HG02884 (cell line): ENCODE measurements around the gene DGKD.

Experiments used
- ATAC-seq: cut with Tn5 transposase; IDR thresholded peaks from one replicate; pipeline ENCODE4 v1.9.1; 2021; ENCODE audit warnings: mild to moderate bottlenecking, moderate library complexity; ENCODE audit not compliant: unreplicated experiment

DGKD gene

DNA sequence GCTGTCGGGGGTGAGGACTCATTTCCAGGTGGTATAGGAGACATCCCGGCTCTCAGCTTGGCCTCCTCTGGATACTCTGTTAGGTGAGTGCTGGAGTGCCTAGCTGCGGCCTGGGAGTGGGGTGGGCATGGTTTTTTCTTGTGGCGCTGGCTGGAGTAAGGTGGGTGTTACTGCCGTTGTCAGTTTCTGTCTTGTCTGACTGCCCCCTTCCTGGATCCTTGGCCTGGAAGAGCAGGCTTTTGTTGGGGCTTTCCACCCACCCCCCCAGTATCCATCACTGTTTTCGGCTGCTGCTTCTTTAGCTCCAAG lies 69.2 kb downstream of the DGKD start:
- ATAC-seq, result no peak

GRCh38 chr2:233424154-233424951 lies 70.1 kb downstream of the DGKD start:
- no peak for ATAC-seq

DNA sequence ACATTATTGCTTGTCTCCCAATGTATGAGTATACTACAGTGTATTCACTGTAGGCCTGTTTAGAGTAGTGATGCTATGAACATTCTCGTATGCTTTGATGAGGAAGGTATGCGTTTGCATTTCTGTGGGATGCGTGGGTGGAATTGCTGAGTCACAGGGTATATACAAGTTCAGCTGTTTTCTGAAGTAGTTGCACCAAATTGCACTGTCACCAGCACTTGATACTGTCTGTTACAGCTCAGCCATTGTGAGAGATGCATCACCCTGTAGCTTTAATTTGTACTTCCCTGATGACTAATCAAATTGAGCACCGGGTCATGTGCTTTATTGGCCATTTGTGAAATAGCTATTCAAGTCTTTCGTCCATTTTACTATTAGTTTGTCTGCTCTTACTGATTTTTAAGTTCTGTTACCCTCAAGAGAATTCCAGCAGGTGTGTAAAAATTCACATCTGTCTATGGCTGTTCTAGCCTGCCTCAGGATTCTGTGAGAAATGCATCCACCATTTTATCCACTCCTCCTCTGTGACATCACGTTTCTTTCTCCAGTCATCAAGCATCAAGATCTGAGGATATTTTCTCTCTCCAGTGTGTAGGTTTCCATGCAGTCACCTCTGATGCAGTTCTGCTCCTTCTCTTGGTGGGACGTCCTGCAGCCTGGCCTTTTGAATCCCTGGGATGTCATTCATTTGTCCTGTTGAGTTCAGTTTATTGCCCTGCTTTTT lies 72.5 kb downstream of the DGKD start:
- ATAC-seq, result no peak

GRCh38 chr2:233428008-233428407 lies 73.7 kb downstream of the DGKD start:
- ATAC-seq, result no peak

GRCh38 chr2:233428438-233428837 lies 74.1 kb downstream of the DGKD start:
- ATAC-seq, result no peak

- no peak for ATAC-seq
Measured at GRCh38 chr2:233429175-233429897, 75.0 kb downstream of the DGKD start.

DNA sequence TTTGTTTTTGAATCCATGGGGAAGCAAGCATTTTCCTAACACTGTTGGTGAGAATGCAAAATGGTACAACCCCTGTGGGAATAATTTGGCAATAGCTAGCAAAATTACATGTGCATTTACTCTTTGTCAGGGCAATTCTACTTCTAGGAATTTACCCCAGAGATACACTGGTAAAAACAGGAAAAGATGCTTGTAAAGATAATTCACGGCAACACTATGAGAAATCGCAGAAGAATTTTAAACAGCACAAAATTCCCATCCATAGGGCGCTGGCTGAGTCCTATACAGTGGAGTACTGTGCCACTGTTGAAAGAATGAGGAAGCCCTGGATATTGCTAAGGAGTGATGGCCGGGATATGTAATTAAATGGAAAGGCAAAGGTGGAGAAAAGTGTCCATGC lies 75.8 kb downstream of the DGKD start:
- ATAC-seq, result no peak

DNA sequence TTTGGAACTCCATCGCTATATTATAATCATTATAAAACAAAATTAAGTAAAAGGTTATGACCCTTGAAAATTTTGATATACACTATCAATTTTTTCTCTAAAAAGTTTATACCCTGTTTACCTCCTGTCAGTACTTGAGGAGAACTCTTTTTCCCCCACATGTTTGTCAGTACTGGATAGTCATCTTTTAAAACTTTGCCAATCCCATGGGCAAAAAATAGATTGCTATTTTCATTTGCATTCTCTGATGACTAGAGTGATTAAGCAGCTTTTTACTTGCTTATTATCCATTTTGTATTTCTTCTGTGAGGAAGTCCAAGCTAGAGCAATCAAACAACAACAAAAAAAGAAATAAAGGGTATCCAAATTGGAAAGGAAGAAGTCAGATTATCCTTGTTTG lies 76.4 kb downstream of the DGKD start:
- no peak for ATAC-seq

DNA sequence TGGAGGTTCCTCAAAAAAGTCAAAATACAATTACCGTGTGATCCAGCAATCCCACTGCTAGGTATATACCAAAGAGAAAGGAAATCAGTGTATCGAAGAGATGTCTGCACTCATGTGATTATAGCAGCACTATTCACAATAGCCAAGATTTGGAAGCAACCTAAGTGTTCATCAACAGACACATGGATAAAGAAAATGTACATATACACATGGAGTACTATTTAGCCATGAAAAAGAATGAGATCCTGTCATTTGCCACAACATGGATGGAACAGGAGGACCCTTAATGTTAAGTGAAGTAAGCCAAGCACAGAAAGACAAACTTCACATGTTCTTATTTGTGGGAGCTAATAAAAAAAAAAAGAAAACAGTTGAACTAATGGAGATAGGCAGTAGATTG lies 78.7 kb downstream of the DGKD start:
- no peak for ATAC-seq

DNA sequence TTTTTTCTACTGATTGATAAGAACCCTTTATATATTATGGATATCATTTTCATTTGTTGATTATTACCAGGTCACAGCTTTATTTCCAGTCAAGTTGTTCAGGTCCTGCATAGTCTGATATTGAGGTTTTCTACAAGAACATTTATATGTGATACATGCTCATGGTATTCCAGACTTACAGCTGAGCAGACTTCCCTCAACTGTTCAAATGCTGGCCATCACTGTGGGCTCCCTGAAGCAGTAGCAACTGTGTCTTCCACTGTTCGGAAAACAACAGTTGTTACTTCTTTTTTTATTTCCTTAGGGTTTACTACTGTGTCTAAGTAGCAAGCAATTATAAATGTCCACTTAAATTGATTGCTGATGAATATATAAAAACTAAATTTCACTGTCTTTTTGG lies 79.5 kb downstream of the DGKD start:
- ATAC-seq, result no peak

DNA sequence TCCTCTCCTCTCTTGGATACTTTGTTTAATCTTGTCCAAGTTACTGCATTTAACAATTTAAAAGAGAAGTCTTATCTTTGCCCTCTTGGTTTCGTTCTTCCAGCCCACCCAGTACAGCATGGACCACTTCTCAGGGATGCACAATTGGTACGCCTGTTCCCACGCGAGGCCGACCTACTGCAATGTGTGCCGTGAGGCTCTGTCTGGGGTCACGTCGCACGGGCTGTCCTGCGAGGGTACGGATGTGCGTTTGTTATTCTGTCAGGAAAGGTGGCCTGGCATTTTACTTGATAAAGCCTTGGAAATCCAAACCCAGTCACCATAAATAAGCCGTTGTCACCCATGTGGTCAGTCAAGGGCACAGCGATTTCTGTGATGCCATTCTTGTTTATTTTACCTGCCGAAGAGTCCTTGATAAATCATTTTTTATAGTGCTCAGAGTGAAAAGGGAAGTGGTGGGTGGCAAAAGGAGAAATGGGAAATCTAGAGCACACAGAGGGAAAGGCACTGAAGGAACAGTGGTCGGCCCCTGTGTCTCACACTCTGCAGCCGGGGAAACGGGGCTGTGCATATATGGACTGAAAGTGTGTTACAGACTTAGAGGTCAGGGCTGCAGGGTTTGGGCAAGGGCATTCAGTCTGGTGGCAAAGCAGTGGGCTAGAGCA lies 80.5 kb downstream of the DGKD start:
- no peak for ATAC-seq

DNA sequence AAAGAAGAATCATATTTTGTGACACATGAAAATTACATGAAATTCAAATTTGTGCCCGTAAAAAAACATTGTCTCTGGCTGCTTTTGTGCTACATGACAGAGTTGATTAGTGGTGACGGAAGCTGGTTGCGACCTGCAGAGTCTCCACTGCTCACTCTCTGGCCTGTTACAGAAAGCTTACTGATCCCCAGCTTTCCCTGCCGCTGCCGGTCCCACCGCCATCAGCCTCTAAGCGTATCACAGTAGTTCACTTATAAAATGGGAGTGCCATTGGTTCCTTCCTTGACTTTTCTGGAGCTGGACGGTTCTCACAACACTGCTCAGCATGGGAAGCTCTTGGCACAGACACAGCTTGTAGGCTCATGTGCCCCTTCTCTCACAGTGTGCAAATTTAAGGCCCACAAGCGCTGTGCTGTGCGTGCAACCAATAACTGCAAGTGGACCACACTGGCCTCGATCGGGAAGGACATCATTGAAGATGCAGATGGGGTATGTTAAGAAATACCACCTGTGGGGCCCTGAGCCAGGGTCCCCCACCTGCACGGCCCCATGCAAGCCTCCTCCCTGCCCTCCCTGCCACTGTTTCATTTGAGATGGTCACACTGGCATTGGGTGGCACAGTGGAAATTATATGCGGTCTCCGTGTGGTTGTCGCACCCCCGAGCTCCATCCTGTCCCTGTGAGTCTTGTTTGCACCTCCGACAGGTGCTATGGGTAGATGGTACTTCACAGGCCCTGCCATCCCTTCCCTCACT lies 81.3 kb downstream of the DGKD start:
- ATAC-seq, result no peak

DNA sequence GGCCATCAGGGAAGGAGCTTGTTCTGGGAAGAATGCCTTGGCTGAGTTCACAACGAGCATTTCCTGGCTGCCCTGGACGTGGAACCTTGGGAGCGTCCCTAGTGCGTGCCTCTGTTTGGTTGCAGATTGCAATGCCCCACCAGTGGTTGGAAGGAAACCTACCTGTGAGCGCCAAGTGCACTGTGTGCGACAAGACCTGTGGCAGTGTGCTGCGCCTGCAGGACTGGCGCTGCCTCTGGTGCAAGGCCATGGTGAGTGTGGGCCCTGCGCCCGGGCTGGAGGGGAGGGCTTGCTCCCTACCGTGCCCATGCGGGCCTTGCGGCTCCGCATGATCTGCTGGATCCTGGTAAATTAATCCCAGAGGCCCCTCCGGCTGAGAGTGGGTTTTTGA lies 81.9 kb downstream of the DGKD start:
- no peak for ATAC-seq

GRCh38 chr2:233436691-233437438 lies 82.6 kb downstream of the DGKD start:
- no peak for ATAC-seq

GRCh38 chr2:233437439-233437955 lies 83.2 kb downstream of the DGKD start:
- no peak for ATAC-seq

GRCh38 chr2:233438573-233439147 lies 84.4 kb downstream of the DGKD start:
- no peak for ATAC-seq

GRCh38 chr2:233439191-233439590 lies 84.9 kb downstream of the DGKD start:
- ATAC-seq, result no peak

GRCh38 chr2:233440314-233440713 lies 86.0 kb downstream of the DGKD start:
- ATAC-seq, result no peak

DNA sequence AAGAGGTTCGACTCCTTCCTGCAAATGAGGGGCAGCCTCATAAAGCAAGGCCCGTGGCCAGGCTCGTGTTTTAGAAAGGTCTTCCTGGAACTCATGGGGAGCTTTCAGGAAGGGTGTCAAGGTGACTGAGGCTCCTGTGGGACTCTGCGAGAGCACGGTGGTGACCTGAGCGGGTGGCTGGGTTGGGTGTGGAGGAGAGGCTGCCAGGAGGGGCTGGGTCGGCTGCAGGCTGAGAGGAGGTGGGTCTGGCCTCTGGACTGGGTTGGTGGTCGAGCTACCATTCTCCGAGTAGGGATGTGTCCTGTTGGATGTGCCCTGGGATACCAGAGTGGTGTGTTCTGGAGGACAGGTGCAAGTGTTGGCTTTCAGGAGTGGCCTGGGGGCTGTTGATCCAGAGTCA lies 86.4 kb downstream of the DGKD start:
- ATAC-seq, result no peak
